Fibroblast of lung (primary cell): Measurements from ENCODE around the gene CUEDC1.

Experiments used
- CTCF ChIP-seq, 2 donors: IDR thresholded peaks in 1 of 2; conservative IDR thresholded peaks in 1 of 2; 1 replicate in 1 of 2; 2 replicates in 1 of 2; pipeline ENCODE4 v1.5.1; 2011 to 2012; ENCODE audit warnings: low read length in 2 of 2, control low read depth in 1 of 2, inconsistent platforms in 1 of 2, low read depth in 1 of 2, mild to moderate bottlenecking in 1 of 2
- EZH2 ChIP-seq: IDR thresholded peaks from 2 replicates; pipeline ENCODE4 v1.5.1; 2012; ENCODE audit warnings: low read length, control low read depth, mild to moderate bottlenecking; ENCODE audit errors: missing control alignments

GRCh38 chr17:57946798-57947358 lies 8.3 kb downstream of the CUEDC1 start:
- no peak for TF ChIP-seq EZH2
- TF ChIP-seq CTCF (conservative IDR thresholded peaks at IDR 0.05 in 1 of 2, IDR thresholded peaks at IDR 0.05 in 1 of 2; ENCODE audit: low read depth in 1 of 2, low read length in 2 of 2): no peak
